ENCODE measurements around the gene CAMK4.

The CAMK4 gene

DNA sequence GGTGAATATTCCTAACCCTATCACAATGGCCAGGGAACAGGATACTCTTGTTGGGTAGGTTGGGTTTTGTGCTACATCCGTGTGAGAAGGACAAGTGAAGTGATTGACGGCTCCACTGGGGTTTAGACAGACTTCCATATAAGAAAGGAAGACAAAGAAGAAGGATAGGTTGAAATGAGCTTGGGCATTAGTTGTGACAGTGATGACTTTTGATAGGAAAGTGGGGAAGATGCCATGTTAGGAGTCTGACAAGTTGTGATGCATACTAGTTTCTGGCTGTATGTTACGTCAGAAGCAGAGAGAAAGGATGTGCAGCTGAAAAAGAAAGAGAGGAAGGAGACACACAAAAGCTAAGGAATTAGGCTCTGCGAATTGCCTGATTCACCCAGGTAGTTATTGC, 150.2 kb downstream of the CAMK4 start:
- H3K4me3 ChIP-seq (ENCODE audit: low read depth, low read length) = no peak overlapping the region
- DNase-seq (ENCODE audit: low read depth) = no peak
- TF ChIP-seq, protein P1, sequence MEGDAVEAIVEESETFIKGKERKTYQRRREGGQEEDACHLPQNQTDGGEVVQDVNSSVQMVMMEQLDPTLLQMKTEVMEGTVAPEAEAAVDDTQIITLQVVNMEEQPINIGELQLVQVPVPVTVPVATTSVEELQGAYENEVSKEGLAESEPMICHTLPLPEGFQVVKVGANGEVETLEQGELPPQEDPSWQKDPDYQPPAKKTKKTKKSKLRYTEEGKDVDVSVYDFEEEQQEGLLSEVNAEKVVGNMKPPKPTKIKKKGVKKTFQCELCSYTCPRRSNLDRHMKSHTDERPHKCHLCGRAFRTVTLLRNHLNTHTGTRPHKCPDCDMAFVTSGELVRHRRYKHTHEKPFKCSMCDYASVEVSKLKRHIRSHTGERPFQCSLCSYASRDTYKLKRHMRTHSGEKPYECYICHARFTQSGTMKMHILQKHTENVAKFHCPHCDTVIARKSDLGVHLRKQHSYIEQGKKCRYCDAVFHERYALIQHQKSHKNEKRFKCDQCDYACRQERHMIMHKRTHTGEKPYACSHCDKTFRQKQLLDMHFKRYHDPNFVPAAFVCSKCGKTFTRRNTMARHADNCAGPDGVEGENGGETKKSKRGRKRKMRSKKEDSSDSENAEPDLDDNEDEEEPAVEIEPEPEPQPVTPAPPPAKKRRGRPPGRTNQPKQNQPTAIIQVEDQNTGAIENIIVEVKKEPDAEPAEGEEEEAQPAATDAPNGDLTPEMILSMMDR (conservative IDR thresholded peaks at IDR 0.05; ENCODE audit: low read depth, low read length) = no peak

GRCh38 chr5:111375645-111376044, 151.5 kb downstream of the CAMK4 start:
- TF ChIP-seq, protein P1 (conservative IDR thresholded peaks at IDR 0.05; ENCODE audit: low read depth, low read length) = no peak
- no peak for DNase-seq (ENCODE audit: low read depth)
- H3K4me3 ChIP-seq (ENCODE audit: low read depth, low read length) = no peak overlapping the region

GRCh38 chr5:111377306-111377705, 153.1 kb downstream of the CAMK4 start:
- H3K4me3 ChIP-seq (ENCODE audit: low read depth, low read length) = no peak overlapping the region

DNA sequence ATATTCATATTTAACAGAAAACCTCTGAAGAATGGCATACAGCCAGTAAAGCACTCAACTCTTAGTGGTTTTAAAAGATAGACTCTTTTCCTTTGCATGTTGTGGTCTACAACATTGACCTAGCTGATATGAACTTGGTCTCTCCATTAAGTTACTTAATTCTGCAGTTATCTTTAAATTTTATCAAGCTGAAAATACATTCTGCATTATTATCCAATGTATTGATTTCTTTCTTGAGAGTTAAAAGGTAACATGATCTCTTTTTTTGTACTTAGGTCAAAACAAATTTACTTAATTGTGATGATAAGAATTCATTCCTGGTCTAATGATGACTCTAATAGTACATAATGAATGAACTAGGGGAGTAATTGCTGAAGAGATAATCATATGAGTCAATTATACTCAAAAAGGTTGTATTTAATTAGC, 155.2 kb downstream of the CAMK4 start:
- DNase-seq (ENCODE audit: low read depth) = no peak
- no peak overlapping the region for H3K4me3 ChIP-seq (ENCODE audit: low read depth, low read length)
- TF ChIP-seq, protein P1 (conservative IDR thresholded peaks at IDR 0.05; ENCODE audit: low read depth, low read length) = no peak

More at GRCh38 chr5:111377306-111377705, 153.1 kb downstream of the CAMK4 start:
- TF ChIP-seq, protein P1 (conservative IDR thresholded peaks at IDR 0.05; ENCODE audit: low read depth, low read length) = no peak
- DNase-seq (ENCODE audit: low read depth) = no peak

DNA sequence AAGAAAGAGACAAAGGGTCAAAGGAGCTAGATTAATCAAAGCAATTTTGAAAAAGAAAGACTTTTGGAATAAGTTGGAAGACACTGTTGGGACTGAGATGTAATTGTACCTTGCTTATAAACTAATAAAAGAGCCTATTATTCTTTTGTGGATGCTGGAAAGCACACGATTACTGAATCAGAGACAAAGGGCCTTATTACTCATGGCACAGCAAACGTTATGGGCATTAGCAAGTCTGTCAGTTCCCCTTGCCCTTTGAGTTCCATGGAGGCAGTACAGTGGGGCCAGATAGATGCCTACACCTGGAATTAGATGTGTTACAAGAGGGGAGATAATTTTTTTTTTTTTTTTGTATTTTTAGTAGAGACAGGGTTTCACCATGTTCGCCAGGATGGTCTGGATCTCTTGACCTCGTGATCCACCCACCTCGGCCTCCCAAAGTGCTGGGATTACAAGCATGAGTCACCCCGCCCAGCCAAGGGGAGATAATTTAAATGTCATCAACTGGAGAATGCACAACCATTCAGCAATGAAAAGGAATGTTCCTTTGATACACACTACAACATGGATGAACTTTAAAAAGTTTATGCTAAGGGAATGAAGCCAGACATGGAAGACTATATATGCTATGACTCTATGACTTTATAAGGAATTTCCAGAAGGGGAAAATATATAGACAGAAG, 159.2 kb downstream of the CAMK4 start:
- no peak for DNase-seq (ENCODE audit: low read depth)
- TF ChIP-seq, protein P1 (conservative IDR thresholded peaks at IDR 0.05; ENCODE audit: low read depth, low read length) = no peak
- H3K4me3 ChIP-seq (ENCODE audit: low read depth, low read length) = no peak overlapping the region

GRCh38 chr5:111384220-111384619, 160.0 kb downstream of the CAMK4 start:
- H3K4me3 ChIP-seq (ENCODE audit: low read depth, low read length) = no peak overlapping the region
- TF ChIP-seq, protein P1 (conservative IDR thresholded peaks at IDR 0.05; ENCODE audit: low read depth, low read length) = no peak
- peak; percentile 30 for DNase-seq (ENCODE audit: low read depth)

DNA sequence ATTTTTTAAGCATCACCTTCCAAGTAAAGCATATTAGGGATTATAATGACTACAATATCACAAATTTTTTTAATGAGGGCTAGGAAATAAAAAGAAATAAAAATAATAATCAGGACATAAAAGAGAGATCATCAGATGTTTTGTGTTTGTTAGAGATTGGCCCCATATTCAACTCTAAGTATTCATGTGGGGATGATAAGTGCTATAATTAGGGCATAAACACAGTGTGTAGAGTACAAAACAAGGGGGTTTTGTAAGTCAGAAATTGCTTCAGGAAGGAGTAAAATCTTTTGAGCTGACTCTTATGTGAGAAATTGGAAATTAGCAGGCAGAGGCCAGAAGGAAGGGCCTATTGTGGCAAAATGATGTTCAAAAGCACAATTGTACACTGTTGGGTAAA, 160.9 kb downstream of the CAMK4 start:
- H3K4me3 ChIP-seq (ENCODE audit: low read depth, low read length) = no peak overlapping the region
- TF ChIP-seq, protein P1 (conservative IDR thresholded peaks at IDR 0.05; ENCODE audit: low read depth, low read length) = no peak
- no peak for DNase-seq (ENCODE audit: low read depth)

Data from choroid plexus epithelial cell (primary cell).